Nephron (organoid): Measurements from ENCODE around the gene HCRTR1.

Experiments used
- H3K27ac Mint-ChIP-seq, 3 experiments: 2 replicates each; pipeline ENCODE4 v1.8.0; 2020; ENCODE audit warnings: mixed read lengths in 3 of 3, mild to moderate bottlenecking in 2 of 3, moderate library complexity in 1 of 3
- H3K27me3 Mint-ChIP-seq: 2 replicates; pipeline ENCODE4 v1.8.0; 2021; ENCODE audit warnings: low read depth, mild to moderate bottlenecking, moderate library complexity, mixed read lengths
- H3K36me3 Mint-ChIP-seq: 2 replicates; pipeline ENCODE4 v1.8.0; 2020; ENCODE audit warnings: low read depth, mixed read lengths
- H3K4me1 Mint-ChIP-seq: 2 replicates; pipeline ENCODE4 v1.8.0; 2020; ENCODE audit warnings: mixed read lengths
- H3K4me3 Mint-ChIP-seq, 3 experiments: 2 replicates each; pipeline ENCODE4 v1.8.0; 2020; ENCODE audit warnings: mild to moderate bottlenecking in 3 of 3, mixed read lengths in 3 of 3, moderate library complexity in 2 of 3
- H3K9me3 Mint-ChIP-seq: 2 replicates; pipeline ENCODE4 v1.8.0; 2020; ENCODE audit warnings: mixed read lengths
- TF ChIP-seq, protein P1 (sequence below), 3 experiments: fragments of 200-600 bp; sonication (generic); IDR thresholded peaks; one replicate each; pipeline ENCODE4 v1.5.0; 2021; ENCODE audit warnings: antibody characterized with exemption in 3 of 3; ENCODE audit not compliant: unreplicated experiment in 3 of 3

The HCRTR1 gene

DNA sequence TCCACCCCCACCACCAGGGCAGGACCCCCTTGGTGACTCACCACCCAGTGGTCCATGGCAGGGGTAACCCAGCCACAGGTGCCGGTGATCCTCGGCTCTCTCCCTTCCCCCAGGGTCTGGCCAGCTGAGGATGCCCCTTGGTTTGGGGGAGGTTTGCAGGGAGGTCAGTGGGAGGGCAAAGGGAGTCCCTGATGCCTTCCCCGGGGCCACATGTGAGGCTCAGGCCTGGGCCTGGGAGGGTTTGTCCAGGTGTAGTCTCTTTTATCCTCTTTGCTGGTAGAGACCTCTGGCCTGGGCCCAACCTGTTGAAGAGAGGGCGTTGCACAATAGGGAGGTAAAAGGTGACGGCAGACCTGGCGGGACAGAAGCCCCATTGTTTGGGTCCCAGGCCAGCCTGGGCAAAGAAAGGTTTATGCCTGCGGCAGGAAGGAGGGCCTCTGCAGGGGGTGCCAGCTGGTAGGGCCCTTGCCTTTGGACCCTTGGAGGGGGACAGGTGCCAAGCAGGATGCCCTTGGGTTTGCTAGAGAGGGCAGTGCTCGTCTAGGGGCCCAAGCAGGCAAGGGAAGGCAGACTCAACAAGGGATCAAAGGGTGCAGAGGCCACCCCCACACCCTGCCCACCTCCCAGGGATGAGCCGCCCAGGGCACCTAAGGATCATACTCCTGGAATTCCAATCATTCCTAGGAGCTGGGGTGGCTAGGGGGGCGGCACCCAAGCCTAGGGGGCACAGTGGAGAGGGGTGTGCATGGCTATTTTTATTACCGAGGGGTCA, 41.9 kb upstream of the HCRTR1 start:
- Mint-ChIP-seq H3K4me3 (peak overlapping the region in 2 of 3 experiments; percentile 76 to 82), H3K9me3 (no peaks in the 10 kb centered on the region), H3K36me3 (no peaks in the 10 kb centered on the region), H3K4me1 (peaks cover 29% of the 10 kb centered on the region), H3K27me3 (peaks cover 9% of the 10 kb centered on the region), H3K27ac (peak overlapping the region in 2 of 3 experiments; percentile 88 to 92)
- TF ChIP-seq, protein P1, sequence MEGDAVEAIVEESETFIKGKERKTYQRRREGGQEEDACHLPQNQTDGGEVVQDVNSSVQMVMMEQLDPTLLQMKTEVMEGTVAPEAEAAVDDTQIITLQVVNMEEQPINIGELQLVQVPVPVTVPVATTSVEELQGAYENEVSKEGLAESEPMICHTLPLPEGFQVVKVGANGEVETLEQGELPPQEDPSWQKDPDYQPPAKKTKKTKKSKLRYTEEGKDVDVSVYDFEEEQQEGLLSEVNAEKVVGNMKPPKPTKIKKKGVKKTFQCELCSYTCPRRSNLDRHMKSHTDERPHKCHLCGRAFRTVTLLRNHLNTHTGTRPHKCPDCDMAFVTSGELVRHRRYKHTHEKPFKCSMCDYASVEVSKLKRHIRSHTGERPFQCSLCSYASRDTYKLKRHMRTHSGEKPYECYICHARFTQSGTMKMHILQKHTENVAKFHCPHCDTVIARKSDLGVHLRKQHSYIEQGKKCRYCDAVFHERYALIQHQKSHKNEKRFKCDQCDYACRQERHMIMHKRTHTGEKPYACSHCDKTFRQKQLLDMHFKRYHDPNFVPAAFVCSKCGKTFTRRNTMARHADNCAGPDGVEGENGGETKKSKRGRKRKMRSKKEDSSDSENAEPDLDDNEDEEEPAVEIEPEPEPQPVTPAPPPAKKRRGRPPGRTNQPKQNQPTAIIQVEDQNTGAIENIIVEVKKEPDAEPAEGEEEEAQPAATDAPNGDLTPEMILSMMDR (IDR thresholded peaks at IDR 0.05; ENCODE audit: unreplicated experiment in 3 of 3): no peak

DNA sequence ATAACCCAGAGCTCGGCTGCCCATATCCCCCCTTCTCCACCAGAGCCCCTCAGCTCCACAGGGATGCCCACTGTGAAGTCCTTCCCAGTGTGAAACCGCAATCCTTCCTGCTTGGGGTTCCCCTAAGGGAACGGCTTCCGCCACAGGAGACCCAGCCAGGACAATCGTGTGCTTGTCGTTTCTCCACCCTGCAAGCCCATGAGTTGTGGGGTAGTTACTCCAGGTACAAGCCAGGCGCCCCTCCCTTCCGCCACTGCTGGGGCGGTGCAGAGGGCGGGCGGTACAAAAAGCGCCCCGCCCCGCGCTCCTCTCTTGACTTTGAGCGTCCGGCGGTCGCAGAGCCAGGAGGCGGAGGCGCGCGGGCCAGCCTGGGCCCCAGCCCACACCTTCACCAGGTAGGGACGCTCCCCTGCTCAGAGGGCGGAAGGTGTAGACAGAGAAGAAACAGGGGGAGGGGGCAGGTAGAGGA, 41.3 kb upstream of the HCRTR1 start, which contains the start of gene TINAGL1:
Gene TINAGL1 (plus strand): TSS at position 315 of the 469 bp plus-strand sequence. CDS start 634 bp downstream, outside the sequence.
- peaks cover 9% of the 10 kb centered on the region for H3K27me3 Mint-ChIP-seq
- H3K27ac Mint-ChIP-seq: peak within 1 kb of the TSS; percentile 54 to 88 (median 68)
- no peaks in the 10 kb centered on the region for H3K36me3 Mint-ChIP-seq
- H3K9me3 Mint-ChIP-seq: no peaks in the 10 kb centered on the region
- H3K4me3 Mint-ChIP-seq: peak within 1 kb of the TSS; percentile 70 to 82 (median 76)
- TF ChIP-seq, protein P1 (IDR thresholded peaks at IDR 0.05; ENCODE audit: unreplicated experiment in 3 of 3): no peak
- H3K4me1 Mint-ChIP-seq: peaks cover 23% of the 10 kb centered on the region

DNA sequence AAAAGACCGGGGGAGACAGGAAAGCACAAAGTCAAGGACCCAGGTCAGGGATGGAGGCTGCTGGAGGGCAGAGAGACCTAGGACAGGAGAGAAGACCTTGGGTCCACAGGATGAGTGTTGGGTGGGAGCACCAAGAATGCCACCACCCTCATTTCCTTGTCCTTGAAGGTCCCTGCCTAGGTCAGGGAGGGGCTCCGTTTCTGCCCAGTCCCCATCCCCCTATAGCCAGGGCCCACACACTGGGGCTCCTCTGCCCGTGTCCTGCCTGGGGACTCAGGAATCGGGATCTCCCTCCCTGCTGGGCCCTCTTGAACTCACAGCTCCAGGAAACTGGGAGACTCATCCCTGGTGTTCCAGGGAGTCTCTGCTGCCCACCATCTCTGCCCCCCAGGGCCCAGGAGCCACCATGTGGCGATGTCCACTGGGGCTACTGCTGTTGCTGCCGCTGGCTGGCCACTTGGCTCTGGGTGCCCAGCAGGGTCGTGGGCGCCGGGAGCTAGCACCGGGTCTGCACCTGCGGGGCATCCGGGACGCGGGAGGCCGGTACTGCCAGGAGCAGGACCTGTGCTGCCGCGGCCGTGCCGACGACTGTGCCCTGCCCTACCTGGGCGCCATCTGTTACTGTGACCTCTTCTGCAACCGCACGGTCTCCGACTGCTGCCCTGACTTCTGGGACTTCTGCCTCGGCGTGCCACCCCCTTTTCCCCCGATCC, 40.6 kb upstream of the HCRTR1 start:
- Mint-ChIP-seq H3K4me3 (peak overlapping the region; percentile 70 to 82 (median 76)), H3K36me3 (no peaks in the 10 kb centered on the region), H3K27me3 (peaks cover 8% of the 10 kb centered on the region), H3K27ac (peak overlapping the region; percentile 54 to 88 (median 68)), H3K9me3 (no peaks in the 10 kb centered on the region), H3K4me1 (peaks cover 23% of the 10 kb centered on the region)
- TF ChIP-seq, protein P1 (IDR thresholded peaks at IDR 0.05; ENCODE audit: unreplicated experiment in 3 of 3): no peak

DNA sequence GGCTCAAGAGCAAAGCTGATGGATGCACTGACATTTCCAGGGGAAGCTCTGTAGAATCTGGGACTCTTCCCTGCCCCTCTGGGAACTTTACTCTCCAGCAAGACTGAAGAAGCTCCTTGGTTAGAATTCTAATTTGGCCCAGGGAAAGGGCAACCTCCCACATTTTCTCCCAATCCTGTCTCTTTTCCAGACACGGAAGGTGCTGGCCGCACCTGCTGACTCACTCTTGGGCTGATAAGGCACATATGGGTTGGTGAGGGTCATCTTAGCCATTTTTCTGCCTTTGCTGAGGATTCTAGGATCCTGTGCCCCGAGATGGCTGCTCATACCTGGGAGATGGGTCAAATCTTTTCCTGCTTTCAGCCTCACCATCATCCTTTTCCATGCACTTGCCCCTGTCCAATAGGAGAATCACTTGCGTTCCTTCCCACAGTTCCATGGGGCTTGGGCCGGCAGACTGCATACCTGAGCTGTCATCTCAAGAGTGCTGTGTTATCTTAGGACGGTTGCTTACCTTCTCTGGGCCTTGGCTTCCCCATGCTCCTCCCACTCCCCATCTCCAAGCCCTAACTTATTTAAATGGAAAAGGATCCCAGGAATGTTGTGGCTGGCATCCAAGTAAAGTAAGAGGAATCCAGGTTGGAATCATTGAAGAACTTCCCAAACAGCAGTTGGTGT, 39.8 kb upstream of the HCRTR1 start:
- H3K4me1 Mint-ChIP-seq: peaks cover 30% of the 10 kb centered on the region
- no peaks in the 10 kb centered on the region for H3K36me3 Mint-ChIP-seq
- no peak overlapping the region for H3K27ac Mint-ChIP-seq
- no peak overlapping the region for H3K4me3 Mint-ChIP-seq
- TF ChIP-seq, protein P1 (IDR thresholded peaks at IDR 0.05; ENCODE audit: unreplicated experiment in 3 of 3): no peak
- no peaks in the 10 kb centered on the region for H3K9me3 Mint-ChIP-seq
- H3K27me3 Mint-ChIP-seq: peaks cover 5% of the 10 kb centered on the region

DNA sequence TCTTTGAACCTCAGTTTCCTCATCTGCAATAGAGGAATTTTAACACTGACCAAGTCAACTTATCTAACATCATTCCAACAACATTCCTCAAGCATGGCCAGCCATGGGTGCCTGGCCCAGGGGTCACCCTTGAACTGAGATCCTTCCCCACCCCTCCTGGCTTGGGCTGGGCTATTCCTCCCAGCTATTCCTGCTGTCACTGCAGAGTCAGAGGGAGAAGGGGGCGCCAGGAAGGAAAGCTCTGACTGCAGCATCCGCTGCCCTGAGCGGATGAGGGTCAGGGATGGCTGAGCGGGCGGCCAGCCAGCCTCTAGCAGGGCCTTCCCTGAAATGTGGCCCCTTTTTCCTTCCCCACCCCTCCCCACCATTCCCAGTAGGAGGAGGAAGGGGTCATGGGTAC, 38.1 kb upstream of the HCRTR1 start:
- Mint-ChIP-seq H3K27ac (no peak overlapping the region), H3K36me3 (no peaks in the 10 kb centered on the region), H3K9me3 (no peaks in the 10 kb centered on the region), H3K27me3 (peaks cover 7% of the 10 kb centered on the region), H3K4me3 (peak overlapping the region; percentile 69 to 74 (median 70)), H3K4me1 (peaks cover 41% of the 10 kb centered on the region)
- TF ChIP-seq, protein P1 (IDR thresholded peaks at IDR 0.05; ENCODE audit: unreplicated experiment in 3 of 3): no peak
